Transverse colon (tissue), 4 donors: Measurements from ENCODE around the gene UBE2J2. TPM values are rescaled to one million over a fixed set of nuclear protein-coding genes. Genes with fewer than 3 reads are reported as not detected.

Source experiments
- DNase-seq: peaks from one replicate; pipeline ENCODE4 v3.0.0-alpha.2; 2019
- H3K27ac ChIP-seq, 4 donors: fragments of 200-600 bp; sonication (generic); 2 replicates each; pipeline ENCODE4 v1.5.1; 2016 to 2018; ENCODE audit warnings: inconsistent platforms in 4 of 4
- H3K27me3 ChIP-seq: fragments of 200-600 bp; sonication (generic); 2 replicates; pipeline ENCODE4 v1.5.1; 2017; ENCODE audit warnings: inconsistent platforms
- H3K36me3 ChIP-seq, 4 donors: fragments of 200-600 bp; sonication (generic); 2 replicates each; pipeline ENCODE4 v1.5.1; 2017 to 2019; ENCODE audit warnings: inconsistent platforms in 4 of 4
- H3K4me1 ChIP-seq, 4 donors: fragments of 200-600 bp; sonication (generic); 2 replicates each; pipeline ENCODE4 v1.5.1; 2017 to 2020; ENCODE audit warnings: inconsistent platforms in 4 of 4
- H3K4me3 ChIP-seq, 4 donors: fragments of 200-600 bp; sonication (generic); 1 replicate in 1 of 4; 2 replicates in 3 of 4; pipeline versions ENCODE4 v1.5.1 to v1.6.1; 2017 to 2019; ENCODE audit warnings: inconsistent platforms in 4 of 4
- H3K9me3 ChIP-seq, 2 donors: fragments of 200-600 bp; sonication (generic); 2 replicates each; pipeline ENCODE4 v1.5.1; 2017 to 2019; ENCODE audit warnings: inconsistent platforms in 2 of 2
- EP300 ChIP-seq: sonication (generic); formaldehyde crosslinking; IDR thresholded peaks from one replicate; pipeline ENCODE4 v1.6.1; 2017; ENCODE audit warnings: antibody characterized with exemption, low read depth
- POLR2A ChIP-seq: fragments of 450-650 bp; IDR thresholded peaks from one replicate; pipeline ENCODE4 v1.6.1; 2016; ENCODE audit warnings: antibody characterized with exemption, mild to moderate bottlenecking, moderate library complexity
- POLR2AphosphoS5 ChIP-seq, 3 donors: sonication (generic); formaldehyde crosslinking; IDR thresholded peaks; one replicate each; pipeline ENCODE4 v1.6.1; 2016; ENCODE audit warnings: antibody characterized with exemption in 3 of 3
- WGBS, 2 donors: methylation state at CpG; one replicate each; pipeline ENCODE4 v1.1.5; 2018; ENCODE audit warnings: low coverage in 1 of 2; 5-methylcytosine and 5-hydroxymethylcytosine counted together
- in situ Hi-C, 4 donors: fragments of 200-750 bp; cut with MboI; loops; one replicate each; pipeline versions ENCODE4 v1.15.0 to v1.15.1; 2017; ENCODE audit warnings: low sequenced_read_pairs in 3 of 4, low pct_ligation_motif_present in 1 of 4, low pct_unique_long_range_greater_than_20kb in 1 of 4
- intact Hi-C: fragments of 100-400 bp; cut with DNase I; formaldehyde crosslinking; loops from one replicate; pipeline ENCODE4 v1.15.1; 2023; ENCODE audit warnings: low total_unique reads
- total RNA-seq, 4 donors: library from RNA; depleted of rRNA; stranded (reverse); fragments of >200 nt; gene quantifications; one replicate each; pipeline ENCODE4 v1.1.0, GENCODE V29; 2016
- TF ChIP-seq, protein P1 (sequence below), 5 experiments: fragments of 200-600 bp in 3 of 5; fragments of 450-650 bp in 2 of 5; sonication (generic) in 3 of 5; IDR thresholded peaks; 1 replicate in 2 of 5; 2 replicates in 3 of 5; pipeline ENCODE4 v1.5.1; 2016 to 2017; ENCODE audit warnings: antibody characterized with exemption in 5 of 5, inconsistent platforms in 3 of 5, mild to moderate bottlenecking in 2 of 5, moderate library complexity in 1 of 5

Gene UBE2J2
- total RNA-seq, 4 donors from 2014 or later = 49.6 to 110 (median 59.1) TPM

DNA sequence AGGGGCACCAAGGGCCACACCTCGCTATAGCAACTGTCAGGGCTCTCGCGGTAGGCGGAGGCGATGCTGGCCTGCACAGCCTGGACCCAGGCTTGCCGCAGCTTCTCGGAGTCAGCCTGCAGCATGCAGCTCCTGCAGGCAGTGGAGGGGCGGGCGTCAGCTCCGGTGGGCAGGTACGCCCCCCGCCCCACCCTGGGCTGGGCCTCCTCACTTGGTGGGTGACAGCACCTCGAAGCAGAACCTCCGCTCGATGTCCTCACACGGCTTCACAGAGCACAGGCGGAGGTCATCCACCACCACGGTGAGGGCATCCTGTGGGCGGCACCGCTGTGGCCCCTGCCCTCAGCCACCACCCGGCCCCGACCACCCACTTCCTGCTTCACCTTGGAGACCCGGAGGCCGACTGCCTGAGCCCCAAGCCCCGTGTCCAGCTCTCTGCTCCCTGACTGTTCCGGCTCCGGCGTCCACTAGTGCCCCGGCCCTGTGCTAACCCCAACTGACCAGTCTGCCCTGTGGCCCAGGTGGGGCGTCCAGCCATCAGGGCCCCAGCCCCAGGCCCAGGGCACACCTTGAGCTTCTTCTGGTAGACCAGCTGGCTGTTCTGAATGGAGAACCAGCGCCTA lies 24.3 kb upstream of the UBE2J2 start:
- Histone ChIP-seq H3K4me1 (no peaks in the 10 kb centered on the region), H3K36me3 (no peaks in the 10 kb centered on the region), H3K9me3 (no peaks in the 10 kb centered on the region), H3K27me3 (no peaks in the 10 kb centered on the region), H3K27ac (no peak overlapping the region), H3K4me3 (no peak overlapping the region)
- 89% methylated on average over 24 of the region's 31 CpGs; no CpG with 5 or more reads in 1 of the 2 donors for WGBS, 2 donors
- in situ Hi-C loops (no loop called here), intact Hi-C loops (no loop called here)
- TF ChIP-seq, protein P1, sequence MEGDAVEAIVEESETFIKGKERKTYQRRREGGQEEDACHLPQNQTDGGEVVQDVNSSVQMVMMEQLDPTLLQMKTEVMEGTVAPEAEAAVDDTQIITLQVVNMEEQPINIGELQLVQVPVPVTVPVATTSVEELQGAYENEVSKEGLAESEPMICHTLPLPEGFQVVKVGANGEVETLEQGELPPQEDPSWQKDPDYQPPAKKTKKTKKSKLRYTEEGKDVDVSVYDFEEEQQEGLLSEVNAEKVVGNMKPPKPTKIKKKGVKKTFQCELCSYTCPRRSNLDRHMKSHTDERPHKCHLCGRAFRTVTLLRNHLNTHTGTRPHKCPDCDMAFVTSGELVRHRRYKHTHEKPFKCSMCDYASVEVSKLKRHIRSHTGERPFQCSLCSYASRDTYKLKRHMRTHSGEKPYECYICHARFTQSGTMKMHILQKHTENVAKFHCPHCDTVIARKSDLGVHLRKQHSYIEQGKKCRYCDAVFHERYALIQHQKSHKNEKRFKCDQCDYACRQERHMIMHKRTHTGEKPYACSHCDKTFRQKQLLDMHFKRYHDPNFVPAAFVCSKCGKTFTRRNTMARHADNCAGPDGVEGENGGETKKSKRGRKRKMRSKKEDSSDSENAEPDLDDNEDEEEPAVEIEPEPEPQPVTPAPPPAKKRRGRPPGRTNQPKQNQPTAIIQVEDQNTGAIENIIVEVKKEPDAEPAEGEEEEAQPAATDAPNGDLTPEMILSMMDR (IDR thresholded peaks at IDR 0.05) = no peak
- TF ChIP-seq POLR2AphosphoS5 (IDR thresholded peaks at IDR 0.05) (no peak), EP300 (no peak), POLR2A (no peak)
- no peak for DNase-seq

GRCh38 chr1:1296070-1297061 lies 22.7 kb upstream of the UBE2J2 start:
- Histone ChIP-seq H3K36me3 (no peaks in the 10 kb centered on the region), H3K9me3 (no peaks in the 10 kb centered on the region), H3K4me1 (peaks cover 0 to 4% (median 3%) of the 10 kb centered on the region in 4 donors), H3K4me3 (no peak overlapping the region), H3K27me3 (no peaks in the 10 kb centered on the region), H3K27ac (no peak overlapping the region)
- WGBS, 2 donors = 94% methylated on average over 44 of the region's 62 CpGs; no CpG with 5 or more reads in 1 of the 2 donors
- DNase-seq = no peak
- no peak for TF ChIP-seq EP300
- TF ChIP-seq, protein P1 (IDR thresholded peaks at IDR 0.05) = no peak
- no peak for TF ChIP-seq POLR2AphosphoS5 (IDR thresholded peaks at IDR 0.05)
- TF ChIP-seq POLR2A = no peak
- in situ Hi-C loops = no loop called here
- intact Hi-C loops = no loop called here

DNA sequence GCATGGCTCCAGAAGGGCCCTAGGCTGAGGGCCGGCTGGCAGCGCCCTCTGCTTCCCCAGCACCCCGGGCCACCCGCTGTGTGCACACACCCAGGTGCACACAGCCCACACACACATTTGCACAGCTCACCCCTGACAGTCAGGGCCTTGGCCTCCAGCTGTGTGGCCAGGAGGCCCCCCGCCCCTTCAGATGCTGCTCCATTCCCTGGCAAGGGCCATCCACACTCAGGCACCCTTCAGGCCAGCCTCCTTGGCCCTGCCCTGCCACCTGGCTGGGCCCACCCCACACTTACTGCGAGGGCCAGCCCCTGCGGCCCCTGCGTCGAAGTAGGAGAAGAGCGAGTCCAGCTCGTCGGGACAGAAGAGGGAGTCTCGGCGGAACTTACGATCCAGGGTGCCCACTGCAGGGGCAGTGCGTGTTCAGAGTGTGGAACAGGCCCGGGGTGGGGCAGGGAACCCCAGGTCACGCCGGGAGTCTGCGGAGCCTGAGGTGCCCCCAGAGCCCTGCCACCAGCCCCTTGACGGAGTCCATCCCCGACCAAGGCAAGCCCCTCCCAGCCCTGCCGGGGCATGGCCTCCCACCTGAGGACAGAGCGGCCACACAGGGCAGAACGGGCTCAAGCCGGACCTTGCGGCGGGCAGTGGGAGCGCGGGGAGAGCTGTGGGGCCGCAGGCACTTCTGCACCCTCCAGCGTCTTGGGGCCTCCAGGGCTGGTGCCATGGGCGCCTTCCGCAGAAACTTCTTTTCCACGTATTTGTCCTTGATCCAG lies 21.7 kb upstream of the UBE2J2 start:
- 96 to 100% methylated on average over 1 to 31 of the region's 35 CpGs for WGBS, 2 donors
- in situ Hi-C loops (no loop called here), intact Hi-C loops (no loop called here)
- H3K27me3 ChIP-seq = no peaks in the 10 kb centered on the region
- DNase-seq = no peak
- TF ChIP-seq POLR2AphosphoS5 (IDR thresholded peaks at IDR 0.05) (no peak), POLR2A (no peak), EP300 (no peak)
- TF ChIP-seq, protein P1 (IDR thresholded peaks at IDR 0.05) = no peak
- peaks cover 0 to 12% (median 10%) of the 10 kb centered on the region in 4 donors for H3K4me1 ChIP-seq
- no peak overlapping the region for H3K27ac ChIP-seq
- H3K4me3 ChIP-seq = no peak overlapping the region
- H3K9me3 ChIP-seq = no peaks in the 10 kb centered on the region
- no peaks in the 10 kb centered on the region for H3K36me3 ChIP-seq
